ENCODE data around the gene THADA. TPM values are rescaled to one million over a fixed set of nuclear protein-coding genes. Genes with fewer than 3 reads are reported as not detected.
"Not testable (repeated sequence)": the region's sequence is repeated elsewhere in the genome, so short reads cannot be mapped to it uniquely, and the experiment has no call there.

The THADA gene, protein sequence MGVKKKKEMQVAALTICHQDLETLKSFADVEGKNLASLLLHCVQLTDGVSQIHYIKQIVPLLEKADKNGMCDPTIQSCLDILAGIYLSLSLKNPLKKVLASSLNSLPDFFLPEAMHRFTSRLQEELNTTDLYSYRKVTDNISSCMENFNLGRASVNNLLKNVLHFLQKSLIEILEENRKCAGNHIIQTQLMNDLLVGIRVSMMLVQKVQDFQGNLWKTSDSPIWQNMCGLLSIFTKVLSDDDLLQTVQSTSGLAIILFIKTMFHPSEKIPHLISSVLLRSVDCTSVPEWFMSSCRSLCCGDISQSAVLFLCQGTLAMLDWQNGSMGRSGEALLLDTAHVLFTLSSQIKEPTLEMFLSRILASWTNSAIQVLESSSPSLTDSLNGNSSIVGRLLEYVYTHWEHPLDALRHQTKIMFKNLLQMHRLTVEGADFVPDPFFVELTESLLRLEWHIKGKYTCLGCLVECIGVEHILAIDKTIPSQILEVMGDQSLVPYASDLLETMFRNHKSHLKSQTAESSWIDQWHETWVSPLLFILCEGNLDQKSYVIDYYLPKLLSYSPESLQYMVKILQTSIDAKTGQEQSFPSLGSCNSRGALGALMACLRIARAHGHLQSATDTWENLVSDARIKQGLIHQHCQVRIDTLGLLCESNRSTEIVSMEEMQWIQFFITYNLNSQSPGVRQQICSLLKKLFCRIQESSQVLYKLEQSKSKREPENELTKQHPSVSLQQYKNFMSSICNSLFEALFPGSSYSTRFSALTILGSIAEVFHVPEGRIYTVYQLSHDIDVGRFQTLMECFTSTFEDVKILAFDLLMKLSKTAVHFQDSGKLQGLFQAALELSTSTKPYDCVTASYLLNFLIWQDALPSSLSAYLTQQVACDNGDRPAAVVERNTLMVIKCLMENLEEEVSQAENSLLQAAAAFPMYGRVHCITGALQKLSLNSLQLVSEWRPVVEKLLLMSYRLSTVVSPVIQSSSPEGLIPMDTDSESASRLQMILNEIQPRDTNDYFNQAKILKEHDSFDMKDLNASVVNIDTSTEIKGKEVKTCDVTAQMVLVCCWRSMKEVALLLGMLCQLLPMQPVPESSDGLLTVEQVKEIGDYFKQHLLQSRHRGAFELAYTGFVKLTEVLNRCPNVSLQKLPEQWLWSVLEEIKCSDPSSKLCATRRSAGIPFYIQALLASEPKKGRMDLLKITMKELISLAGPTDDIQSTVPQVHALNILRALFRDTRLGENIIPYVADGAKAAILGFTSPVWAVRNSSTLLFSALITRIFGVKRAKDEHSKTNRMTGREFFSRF (N-terminal part only)
- 23.2 and 33.2 TPM in 2 replicates for total RNA-seq

GRCh38 chr2:43595603-43596412, at the start of gene THADA:
THADA (minus strand) TSS chr2:43596038; CDS start chr2:43592392, 3,646 bp downstream.
- TF ChIP-seq, protein P1, sequence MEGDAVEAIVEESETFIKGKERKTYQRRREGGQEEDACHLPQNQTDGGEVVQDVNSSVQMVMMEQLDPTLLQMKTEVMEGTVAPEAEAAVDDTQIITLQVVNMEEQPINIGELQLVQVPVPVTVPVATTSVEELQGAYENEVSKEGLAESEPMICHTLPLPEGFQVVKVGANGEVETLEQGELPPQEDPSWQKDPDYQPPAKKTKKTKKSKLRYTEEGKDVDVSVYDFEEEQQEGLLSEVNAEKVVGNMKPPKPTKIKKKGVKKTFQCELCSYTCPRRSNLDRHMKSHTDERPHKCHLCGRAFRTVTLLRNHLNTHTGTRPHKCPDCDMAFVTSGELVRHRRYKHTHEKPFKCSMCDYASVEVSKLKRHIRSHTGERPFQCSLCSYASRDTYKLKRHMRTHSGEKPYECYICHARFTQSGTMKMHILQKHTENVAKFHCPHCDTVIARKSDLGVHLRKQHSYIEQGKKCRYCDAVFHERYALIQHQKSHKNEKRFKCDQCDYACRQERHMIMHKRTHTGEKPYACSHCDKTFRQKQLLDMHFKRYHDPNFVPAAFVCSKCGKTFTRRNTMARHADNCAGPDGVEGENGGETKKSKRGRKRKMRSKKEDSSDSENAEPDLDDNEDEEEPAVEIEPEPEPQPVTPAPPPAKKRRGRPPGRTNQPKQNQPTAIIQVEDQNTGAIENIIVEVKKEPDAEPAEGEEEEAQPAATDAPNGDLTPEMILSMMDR (IDR thresholded peaks at IDR 0.05; ENCODE audit: insufficient read depth, low read depth, low read length), result no peak
- peak; percentile 99 for DNase-seq (ENCODE audit: low read depth)
- peak within 1 kb of the TSS; percentile 97 for H3K4me3 ChIP-seq (ENCODE audit: low read depth, low read length)

- no peak overlapping the region for H3K4me3 ChIP-seq (ENCODE audit: low read depth, low read length)
- DNase-seq (ENCODE audit: low read depth), result no peak
- TF ChIP-seq, protein P1 (IDR thresholded peaks at IDR 0.05; ENCODE audit: insufficient read depth, low read depth, low read length), result no peak
Observed at GRCh38 chr2:43643680-43644079, 47.8 kb upstream of the THADA start.

- TF ChIP-seq, protein P1 (IDR thresholded peaks at IDR 0.05; ENCODE audit: insufficient read depth, low read depth, low read length), result no peak
- no peak overlapping the region for H3K4me3 ChIP-seq (ENCODE audit: low read depth, low read length)
- no peak for DNase-seq (ENCODE audit: low read depth)
Observed at GRCh38 chr2:43642363-43642762, 46.5 kb upstream of the THADA start.

GRCh38 chr2:43637030-43637803, 41.4 kb upstream of the THADA start, which contains the start of gene PLEKHH2:
PLEKHH2 (plus strand) TSS chr2:43637260; CDS start chr2:43644674, 7,414 bp downstream.
- peak within 1 kb of the TSS; percentile 79 for H3K4me3 ChIP-seq (ENCODE audit: low read depth, low read length)

DNA sequence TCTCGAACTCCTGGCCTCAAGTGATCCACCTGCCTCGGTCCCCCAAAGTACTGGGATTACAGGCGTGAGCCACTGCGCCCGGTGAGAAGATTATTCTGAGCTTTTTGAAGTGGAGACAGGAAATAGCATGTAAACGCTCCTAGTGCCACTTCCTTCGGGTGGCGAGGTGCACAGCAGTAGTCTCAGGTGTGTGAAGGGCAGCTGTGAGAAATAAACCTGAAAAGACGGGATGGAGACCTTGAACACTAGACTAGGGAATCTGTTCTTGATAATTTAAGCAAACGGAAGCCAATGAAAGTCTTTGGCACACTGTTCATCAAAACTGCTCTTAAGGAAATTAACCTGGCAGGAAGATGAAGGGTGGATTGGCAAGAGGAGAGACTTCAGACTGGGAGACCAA, 40.8 kb upstream of the THADA start:
- DNase-seq (ENCODE audit: low read depth), result no peak
- H3K4me3 ChIP-seq (ENCODE audit: low read depth, low read length), result peak overlapping the region; percentile 79
- TF ChIP-seq, protein P1 (IDR thresholded peaks at IDR 0.05; ENCODE audit: insufficient read depth, low read depth, low read length), result no peak

More at GRCh38 chr2:43637030-43637803, 41.4 kb upstream of the THADA start, which contains the start of gene PLEKHH2:
- TF ChIP-seq, protein P1 (IDR thresholded peaks at IDR 0.05; ENCODE audit: insufficient read depth, low read depth, low read length), result no peak
- DNase-seq (ENCODE audit: low read depth), result peak; percentile 88

DNA sequence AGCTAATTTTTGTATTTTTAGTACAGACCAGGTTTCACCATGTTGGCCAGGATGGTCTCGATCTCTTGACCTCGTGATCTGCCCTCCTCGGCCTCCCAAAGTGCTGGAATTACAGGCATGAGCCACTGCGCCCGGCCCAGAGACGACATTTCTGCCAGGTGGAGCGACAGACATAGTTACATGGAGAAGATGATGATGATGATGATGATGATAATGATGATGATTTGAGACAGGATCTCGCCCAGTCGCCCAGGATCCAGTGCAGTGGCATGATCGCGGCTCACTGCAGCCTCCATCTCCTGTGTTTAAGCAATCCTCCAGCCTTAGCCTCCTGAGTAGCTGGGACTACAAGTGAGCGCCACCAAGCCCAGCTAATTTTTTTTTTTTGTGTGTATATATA, 40.3 kb upstream of the THADA start:
- not testable (repeated sequence) for H3K4me3 ChIP-seq (ENCODE audit: low read depth, low read length); DNase-seq (ENCODE audit: low read depth)

Data from fibroblast of villous mesenchyme (primary cell).